Endothelial cell of umbilical vein (primary cell): ENCODE measurements around the gene ADCY5. TPM values are rescaled to one million over a fixed set of nuclear protein-coding genes. Genes with fewer than 3 reads are reported as not detected.

Experiments used
- BruUV-seq: library from RNA; stranded (reverse); fragments of 400-500 nt; replicated peaks from 2 replicates; lab custom pipeline; 2021; lab: Mats Ljungman, UMichigan
- CTCF ChIA-PET: fragments of 300-600, 350-600 bp; sonication (Branson Sonifier 250); formaldehyde crosslinking; loops from one replicate; lab custom pipeline; 2021; ENCODE audit warnings: antibody characterized with exemption, inconsistent platforms; lab: Charles Lee
- POLR2A ChIA-PET: fragments of 300-600, 350-600 bp; sonication (Branson Sonifier 250); formaldehyde crosslinking; loops from one replicate; lab custom pipeline; 2021; ENCODE audit warnings: antibody characterized with exemption, inconsistent platforms; lab: Charles Lee
- DNase-seq: peaks from one replicate; pipeline ENCODE4 v3.0.0-alpha.2; 2011; ENCODE audit warnings: low read depth, low spot score
- FAIRE-seq: peaks from 2 replicates; lab custom pipeline; 2011; peaks lifted over from hg19 to GRCh38; lab: Jason Lieb, UNC
- H2AFZ ChIP-seq: 2 replicates; pipeline ENCODE4 v1.6.0; 2012; ENCODE audit warnings: low read depth, low read length, control low read depth, inconsistent platforms
- H3K27ac ChIP-seq: 2 replicates; pipeline ENCODE4 v1.5.1; 2011; ENCODE audit warnings: low read depth, mild to moderate bottlenecking, control low read depth, low read length, moderate library complexity; ENCODE audit not compliant: insufficient read depth
- H3K27me3 ChIP-seq, 2 experiments: 2 replicates each; pipeline versions ENCODE4 v1.6.0 to v1.6.1; 2011; ENCODE audit warnings: low read length in 2 of 2, mixed read lengths in 1 of 2; ENCODE audit not compliant: control insufficient read depth in 2 of 2, insufficient read depth in 2 of 2
- H3K36me3 ChIP-seq, 2 experiments: 2 replicates in 1 of 2; 3 replicates in 1 of 2; pipeline ENCODE4 v1.5.1; 2011; ENCODE audit warnings: low read length in 2 of 2, mild to moderate bottlenecking in 1 of 2, moderate library complexity in 1 of 2; ENCODE audit not compliant: control insufficient read depth in 2 of 2, insufficient read depth in 2 of 2; ENCODE audit errors: extremely low read depth in 1 of 2
- H3K4me1 ChIP-seq: 3 replicates; pipeline ENCODE4 v1.5.1; 2011; ENCODE audit warnings: mild to moderate bottlenecking, low read length; ENCODE audit not compliant: control insufficient read depth, insufficient read depth; ENCODE audit errors: extremely low read depth
- H3K4me2 ChIP-seq: 2 replicates; pipeline ENCODE4 v1.6.1; 2011; ENCODE audit warnings: low read length, control low read depth, mixed read lengths; ENCODE audit not compliant: insufficient read depth
- H3K4me3 ChIP-seq, 3 experiments: fragments of 200-600 bp in 1 of 3; sonication (generic), shearing (Covaris generic) in 1 of 3; replicated peaks in 1 of 3; 2 replicates each; pipeline ENCODE4 v1.5.1; 2011 to 2016; ENCODE audit warnings: control low read depth in 3 of 3, low read length in 3 of 3, mild to moderate bottlenecking in 2 of 3, inconsistent platforms in 1 of 3, low read depth in 1 of 3, moderate library complexity in 1 of 3; ENCODE audit not compliant: insufficient read depth in 1 of 3
- H3K79me2 ChIP-seq: 2 replicates; pipeline ENCODE4 v1.6.0; 2012; ENCODE audit warnings: low read length, inconsistent platforms; ENCODE audit not compliant: control insufficient read depth, insufficient read depth
- H3K9ac ChIP-seq: replicated peaks from 2 replicates; pipeline ENCODE3; 2011; ENCODE audit warnings: low read length, control low read depth; ENCODE audit not compliant: insufficient read depth; ENCODE audit errors: extremely low read depth
- H3K9me1 ChIP-seq: replicated peaks from 3 replicates; pipeline ENCODE4 v1.6.0; 2011; ENCODE audit warnings: mild to moderate bottlenecking, low read length; ENCODE audit not compliant: control insufficient read depth, insufficient read depth; ENCODE audit errors: extremely low read depth
- H3K9me3 ChIP-seq: replicated peaks from 2 replicates; pipeline ENCODE4 v1.5.1; 2012; ENCODE audit warnings: low read length, inconsistent platforms; ENCODE audit not compliant: control insufficient read depth, insufficient read depth
- H4K20me1 ChIP-seq: replicated peaks from 2 replicates; pipeline ENCODE3; 2011; ENCODE audit warnings: mild to moderate bottlenecking, low read length; ENCODE audit not compliant: control insufficient read depth, insufficient read depth; ENCODE audit errors: extremely low read depth
- CTCF ChIP-seq, 2 donors: IDR thresholded peaks; 1 replicate in 1 of 2; 2 replicates in 1 of 2; pipeline ENCODE4 v1.5.1; 2011; ENCODE audit warnings: low read length in 2 of 2, mild to moderate bottlenecking in 2 of 2, moderate library complexity in 2 of 2, control low read depth in 1 of 2, inconsistent platforms in 1 of 2, low read depth in 1 of 2; ENCODE audit not compliant: insufficient read depth in 1 of 2; ENCODE audit errors: extremely low read depth in 1 of 2
- EZH2 ChIP-seq: IDR thresholded peaks from 2 replicates; pipeline ENCODE4 v1.6.1; 2012; ENCODE audit warnings: borderline replicate concordance, low read depth, mild to moderate bottlenecking, moderate library complexity, low read length, inconsistent platforms; ENCODE audit not compliant: severe bottlenecking
- GATA2 ChIP-seq: IDR thresholded peaks from 2 replicates; pipeline ENCODE4 v1.7.0; 2011; ENCODE audit warnings: low read depth, mild to moderate bottlenecking, moderate library complexity, mixed read lengths, low read length; ENCODE audit not compliant: insufficient read length, insufficient read depth
- JUN ChIP-seq: IDR thresholded peaks from 2 replicates; pipeline ENCODE4 v1.6.1; 2011; ENCODE audit warnings: borderline replicate concordance, low read depth; ENCODE audit not compliant: insufficient read length, insufficient read depth
- MAX ChIP-seq: IDR thresholded peaks from 2 replicates; pipeline ENCODE4 v1.6.1; 2011; ENCODE audit not compliant: insufficient read depth, insufficient read length
- MYC ChIP-seq: IDR thresholded peaks from one replicate; pipeline ENCODE4 v1.6.1; 2011; ENCODE audit warnings: mild to moderate bottlenecking, low read depth, low read length
- POLR2A ChIP-seq: IDR thresholded peaks from 2 replicates; pipeline ENCODE4 v1.6.1; 2012; ENCODE audit warnings: low read depth, mild to moderate bottlenecking, control low read depth, low read length
- POLR2AphosphoS5 ChIP-seq: IDR thresholded peaks from 2 replicates; pipeline ENCODE4 v1.6.1; 2012; ENCODE audit warnings: low read depth, mild to moderate bottlenecking, control low read depth, low read length, moderate library complexity; ENCODE audit not compliant: insufficient read depth
- dilution Hi-C: fragments of 300-500 bp; cut with MboI; formaldehyde crosslinking; loops from one replicate; pipeline ENCODE4 v1.15.0; 2019; ENCODE audit warnings: low sequenced_read_pairs; ENCODE audit not compliant: extremely low pct_ligation_motif_present
- intact Hi-C: fragments of 100-400 bp; cut with micrococcal nuclease; formaldehyde crosslinking; loops from one replicate; pipeline ENCODE4 v1.10.0; 2022
- polyA plus RNA-seq, 4 experiments: library from polyadenylated mRNA; depleted of rRNA in 3 of 4; stranded (reverse) in 3 of 4; unstranded in 1 of 4; fragments of >200 nt; gene quantifications; 2 replicates each; pipeline versions ENCODE4 v1.2.1 to v1.2.3, GENCODE V29; 2011 to 2012; ENCODE audit warnings: missing spikeins in 1 of 4
- total RNA-seq: library from RNA; stranded (reverse); gene quantifications from 2 replicates; pipeline ENCODE4 v1.2.3, GENCODE V29; 2021

Gene ADCY5
- total and polyA plus RNA-seq, 2 donors (not counting 3 experiments of a cell fraction or from before 2014, with no cell fraction given), result 0.01 TPM; not detected in 1

DNA sequence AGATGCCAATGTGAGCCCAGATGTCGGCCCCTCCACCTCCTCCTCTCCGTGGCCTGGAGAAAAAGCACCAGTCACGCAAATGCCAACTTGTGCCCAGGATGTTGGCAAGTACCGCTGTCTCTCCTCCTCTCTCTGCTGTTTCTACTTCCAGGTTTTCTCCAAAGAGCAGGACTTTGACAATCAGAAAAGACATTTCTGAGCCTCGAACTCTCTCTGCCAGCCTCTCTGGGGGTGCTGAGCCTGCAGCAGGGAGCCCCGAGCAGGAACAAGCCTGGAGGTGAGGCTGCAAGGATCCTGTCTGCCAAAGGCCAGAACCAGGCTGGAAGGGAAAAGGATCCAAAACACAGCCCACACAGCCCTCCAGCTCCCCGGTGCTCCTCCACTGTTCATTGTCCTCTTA lies 157.5 kb downstream of the ADCY5 start:
- H3K4me2 ChIP-seq, result no peak overlapping the region
- CTCF ChIA-PET, result no interaction called here

GRCh38 chr3:123290962-123291361 lies 157.9 kb downstream of the ADCY5 start:
- no TSS peak for BruUV-seq
- dilution Hi-C loops (no loop called here), intact Hi-C loops (no loop called here)
- no peaks in the 10 kb centered on the region for H3K27me3 ChIP-seq
- H3K79me2 ChIP-seq, result no peaks in the 10 kb centered on the region
- H3K4me1 ChIP-seq, result no peaks in the 10 kb centered on the region
- H3K9me3 ChIP-seq, result no peaks in the 10 kb centered on the region
- H3K9ac ChIP-seq, result no peak overlapping the region
- no peaks in the 10 kb centered on the region for H3K36me3 ChIP-seq
- no peak overlapping the region for H3K4me2 ChIP-seq
- TF ChIP-seq EZH2, result no peak
- no peak for TF ChIP-seq MYC
- TF ChIP-seq POLR2AphosphoS5, result no peak
- no peak for TF ChIP-seq POLR2A
- TF ChIP-seq CTCF (IDR thresholded peaks at IDR 0.05; ENCODE audit: extremely low read depth in 1 of 2, insufficient read depth in 1 of 2, low read depth in 1 of 2, low read length in 2 of 2), result no peak
- no peak for TF ChIP-seq JUN
- POLR2A ChIA-PET, result no interaction called here
- DNase-seq (no peak), FAIRE-seq (no peak)
- CTCF ChIA-PET, result no interaction called here
- no peaks in the 10 kb centered on the region for H4K20me1 ChIP-seq
- no peaks in the 10 kb centered on the region for H3K9me1 ChIP-seq
- H2AFZ ChIP-seq, result no peak overlapping the region
- no peak overlapping the region for H3K4me3 ChIP-seq
- H3K27ac ChIP-seq, result no peak overlapping the region

More for the DNA sequence above, 157.5 kb downstream of the ADCY5 start:
- Histone ChIP-seq H3K27me3 (no peaks in the 10 kb centered on the region), H3K79me2 (no peaks in the 10 kb centered on the region), H2AFZ (no peak overlapping the region), H3K4me1 (no peaks in the 10 kb centered on the region), H3K9me3 (no peaks in the 10 kb centered on the region), H4K20me1 (no peaks in the 10 kb centered on the region), H3K4me3 (no peak overlapping the region), H3K27ac (no peak overlapping the region), H3K36me3 (no peaks in the 10 kb centered on the region), H3K9ac (no peak overlapping the region), H3K9me1 (no peaks in the 10 kb centered on the region)
- no TSS peak for BruUV-seq
- no peak for TF ChIP-seq POLR2AphosphoS5
- no peak for TF ChIP-seq MAX
- TF ChIP-seq GATA2, result no peak
- DNase-seq, result no peak
- intact Hi-C loops, result no loop called here
- POLR2A ChIA-PET, result no interaction called here
- dilution Hi-C loops, result no loop called here
- no peak for FAIRE-seq
